Measurements from ENCODE around the gene ACAP2.
"Not testable (repeated sequence)": the region's sequence is repeated elsewhere in the genome, so short reads cannot be mapped to it uniquely, and the experiment has no call there.

ACAP2 gene

GRCh38 chr3:195401943-195402342 lies 40.9 kb downstream of the ACAP2 start:
- DNase-seq (ENCODE audit: extremely low read depth, low read depth), result no peak
- TF ChIP-seq CTCF (IDR thresholded peaks at IDR 0.05; ENCODE audit: low read depth, low read length), result no peak

GRCh38 chr3:195398460-195398859 lies 44.4 kb downstream of the ACAP2 start:
- not testable (repeated sequence) for DNase-seq (ENCODE audit: extremely low read depth, low read depth)

GRCh38 chr3:195397524-195397923 lies 45.3 kb downstream of the ACAP2 start:
- DNase-seq (ENCODE audit: extremely low read depth, low read depth), result no peak
- no peak for TF ChIP-seq CTCF (IDR thresholded peaks at IDR 0.05; ENCODE audit: low read depth, low read length)

GRCh38 chr3:195395208-195395816 lies 47.5 kb downstream of the ACAP2 start:
- no peak for TF ChIP-seq CTCF (IDR thresholded peaks at IDR 0.05; ENCODE audit: low read depth, low read length)
- DNase-seq (ENCODE audit: extremely low read depth, low read depth), result no peak

- TF ChIP-seq CTCF (IDR thresholded peaks at IDR 0.05; ENCODE audit: low read depth, low read length), result no peak
- no peak for DNase-seq (ENCODE audit: extremely low read depth, low read depth)
Observed at GRCh38 chr3:195394700-195395099, 48.1 kb downstream of the ACAP2 start.

- no peak for TF ChIP-seq CTCF (IDR thresholded peaks at IDR 0.05; ENCODE audit: low read depth, low read length)
- no peak for DNase-seq (ENCODE audit: extremely low read depth, low read depth)
Observed at GRCh38 chr3:195394024-195394423, 48.8 kb downstream of the ACAP2 start.

GRCh38 chr3:195388380-195388779 lies 54.4 kb downstream of the ACAP2 start:
- no peak for TF ChIP-seq CTCF (IDR thresholded peaks at IDR 0.05; ENCODE audit: low read depth, low read length)
- no peak for DNase-seq (ENCODE audit: extremely low read depth, low read depth)

- DNase-seq (ENCODE audit: extremely low read depth, low read depth), result no peak
- TF ChIP-seq CTCF (IDR thresholded peaks at IDR 0.05; ENCODE audit: low read depth, low read length), result no peak
Observed at GRCh38 chr3:195386739-195387138, 56.1 kb downstream of the ACAP2 start.

Measured in AG09319 (cell line).